Measurements from ENCODE around the gene KTN1.

GRCh38 chr14:55535516-55536203 is 44.3 kb upstream of the KTN1 start:
- TF ChIP-seq CTCF (IDR thresholded peaks at IDR 0.05), result no peak
- no peak for TF ChIP-seq ZFX (IDR thresholded peaks at IDR 0.05; ENCODE audit: borderline replicate concordance)

All from 22Rv1 (cell line).